Tibial artery (tissue), 4 donors: ENCODE data around the gene POTEF.
"Not testable (repeated sequence)": the region's sequence is repeated elsewhere in the genome, so short reads cannot be mapped to it uniquely, and the experiment has no call there.

Source experiments
- DNase-seq, 2 donors: peaks; one replicate each; pipeline ENCODE4 v3.0.0-alpha.2; 2019
- H3K27ac ChIP-seq, 2 donors: fragments of 200-600 bp; sonication (generic) in 1 of 2; 1 replicate in 1 of 2; 2 replicates in 1 of 2; pipeline ENCODE4 v1.5.1; 2018 to 2019; ENCODE audit warnings: mild to moderate bottlenecking in 1 of 2
- H3K27me3 ChIP-seq, 2 donors: fragments of 200-600 bp; sonication (generic) in 1 of 2; one replicate each; pipeline versions ENCODE4 v1.5.1 to v1.6.0; 2016 to 2019
- H3K36me3 ChIP-seq, 3 donors: fragments of 200-600 bp; sonication (generic) in 2 of 3; one replicate each; pipeline ENCODE4 v1.5.1; 2016 to 2019; ENCODE audit warnings: mild to moderate bottlenecking in 2 of 3
- H3K4me1 ChIP-seq, 4 donors: fragments of 200-600 bp; sonication (generic) in 2 of 4; 1 replicate in 3 of 4; 2 replicates in 1 of 4; pipeline ENCODE4 v1.5.1; 2016 to 2019
- H3K4me3 ChIP-seq, 2 donors: fragments of 200-600 bp; sonication (generic) in 1 of 2; 1 replicate in 1 of 2; 2 replicates in 1 of 2; pipeline ENCODE4 v1.5.1; 2018 to 2019; ENCODE audit warnings: mild to moderate bottlenecking in 2 of 2
- H3K9me3 ChIP-seq, 3 donors: fragments of 200-600 bp; sonication (generic) in 1 of 3; one replicate each; pipeline ENCODE4 v1.5.1; 2016 to 2019
- CTCF ChIP-seq, 2 experiments: fragments of 200-600 bp in 1 of 2; fragments of 450-650 bp in 1 of 2; IDR thresholded peaks; one replicate each; pipeline ENCODE4 v1.5.1; 2017 to 2019; ENCODE audit warnings: antibody characterized with exemption in 2 of 2, mild to moderate bottlenecking in 1 of 2, moderate library complexity in 1 of 2
- intact Hi-C: fragments of 100-400 bp; cut with DNase I; formaldehyde crosslinking; loops from one replicate; pipeline ENCODE4 v1.15.0; 2023; ENCODE audit warnings: low total_unique reads

POTEF gene

GRCh38 chr2:130154773-130155765 lies 26.0 kb upstream of the POTEF start:
- H3K27me3 ChIP-seq: no peaks in the 10 kb centered on the region
- no peak overlapping the region for H3K27ac ChIP-seq
- intact Hi-C loops: no loop called here
- no peak for TF ChIP-seq CTCF (IDR thresholded peaks at IDR 0.05)
- no peak for DNase-seq
- H3K4me1 ChIP-seq: no peaks in the 10 kb centered on the region
- H3K9me3 ChIP-seq: no peaks in the 10 kb centered on the region
- no peak overlapping the region for H3K4me3 ChIP-seq
- peaks cover 29 to 79% (median 54%) of the 10 kb centered on the region in 3 donors for H3K36me3 ChIP-seq

DNA sequence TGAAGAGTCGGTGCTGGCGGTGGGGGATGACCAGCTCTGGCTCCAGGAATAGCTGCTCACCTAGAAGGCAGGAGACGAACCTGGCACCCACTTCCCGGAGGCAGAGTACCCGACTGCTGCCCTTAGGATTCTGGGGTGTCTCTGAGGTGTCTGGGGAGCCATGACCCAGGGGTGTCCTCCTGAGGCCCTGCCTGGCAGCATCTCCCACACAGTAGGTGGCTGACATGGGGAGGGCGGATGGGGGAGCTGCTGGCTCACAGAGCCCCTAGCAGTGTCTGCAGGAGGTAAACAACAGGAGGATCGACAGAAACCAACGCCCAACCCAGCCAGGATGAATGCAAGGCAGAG lies 25.4 kb upstream of the POTEF start:
- H3K27ac ChIP-seq, H3K4me3 ChIP-seq, intact Hi-C loops, H3K4me1 ChIP-seq, H3K9me3 ChIP-seq, DNase-seq, H3K27me3 ChIP-seq: not testable (repeated sequence)
- peaks cover 25 to 72% (median 49%) of the 10 kb centered on the region in 3 donors for H3K36me3 ChIP-seq

DNA sequence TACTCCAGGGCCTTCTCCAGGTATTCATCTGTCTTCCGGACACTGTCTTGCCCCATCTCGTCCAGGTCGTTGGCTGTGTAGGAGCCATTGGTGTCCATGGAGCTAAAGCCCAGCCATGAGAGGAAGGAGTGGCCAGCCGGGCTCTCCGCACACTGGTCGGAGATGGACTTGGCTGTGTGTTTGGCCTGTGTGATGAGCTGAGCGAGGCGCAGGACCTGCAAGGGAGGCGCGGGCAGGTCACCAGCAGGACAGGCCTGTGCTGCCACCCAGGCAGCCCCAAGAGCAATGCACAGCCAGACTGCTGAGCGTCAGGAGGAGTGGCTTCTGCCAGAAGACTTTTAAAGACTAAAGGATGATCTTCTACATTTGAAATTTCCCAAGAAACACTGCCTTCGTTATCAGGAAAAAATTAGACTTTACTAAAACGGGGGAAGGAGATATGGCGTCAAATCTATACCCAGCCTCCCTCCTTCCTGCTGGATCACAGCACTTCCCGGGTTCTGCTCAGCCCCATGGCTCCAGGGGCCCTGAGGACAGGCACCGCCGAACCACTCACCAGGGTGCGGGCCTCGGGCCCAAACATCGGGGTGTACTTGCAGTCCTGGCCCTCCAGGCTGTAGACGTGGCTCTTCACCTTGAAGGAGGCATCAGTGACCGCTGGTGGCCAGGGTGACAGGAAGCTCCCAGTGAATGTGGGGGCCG lies 24.9 kb upstream of the POTEF start:
- intact Hi-C loops, H3K9me3 ChIP-seq, H3K4me3 ChIP-seq, H3K27me3 ChIP-seq, H3K4me1 ChIP-seq, DNase-seq, H3K27ac ChIP-seq: not testable (repeated sequence)
- H3K36me3 ChIP-seq: peaks cover 25 to 67% (median 44%) of the 10 kb centered on the region in 3 donors

DNA sequence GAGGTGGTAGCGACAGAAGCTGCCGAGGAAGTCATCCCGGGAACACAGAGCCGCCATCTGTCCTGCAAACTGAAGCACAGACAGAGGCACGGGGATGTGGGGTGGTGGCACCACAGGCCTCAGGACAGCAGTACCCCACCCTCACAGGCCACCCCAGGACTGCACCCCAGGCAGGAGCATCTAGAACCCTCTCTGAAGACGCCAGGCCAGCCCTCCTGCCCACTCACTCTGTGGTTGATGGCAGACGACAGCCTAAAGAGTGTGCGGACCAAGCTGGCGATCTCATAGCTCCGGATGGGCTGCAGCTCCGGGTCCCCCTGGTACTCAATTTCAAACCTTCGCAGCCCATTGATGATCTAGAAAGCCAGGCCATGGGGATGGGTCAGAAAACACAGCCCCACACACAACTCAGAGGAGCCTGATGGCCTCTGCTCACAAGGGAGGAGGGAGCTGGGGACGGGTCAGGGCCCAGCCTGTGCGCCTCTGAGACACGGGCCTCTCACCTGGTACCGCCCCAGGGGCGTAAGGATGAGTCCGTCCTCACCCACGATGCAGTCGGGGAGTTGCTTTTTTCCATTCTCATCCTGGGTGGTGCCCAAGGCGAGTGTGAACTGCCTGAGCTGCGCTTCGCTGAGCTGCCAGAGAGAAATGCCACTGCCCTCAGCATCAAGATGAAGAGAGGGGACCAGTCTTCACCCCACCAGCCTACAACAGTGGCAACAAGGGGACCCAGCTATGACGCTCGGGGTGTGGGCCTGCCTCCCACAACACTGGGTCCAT lies 24.0 kb upstream of the POTEF start:
- no peak for TF ChIP-seq CTCF (IDR thresholded peaks at IDR 0.05)
- Histone ChIP-seq H3K4me1 (no peaks in the 10 kb centered on the region), H3K36me3 (peaks cover 25 to 59% (median 39%) of the 10 kb centered on the region in 3 donors), H3K27me3 (no peaks in the 10 kb centered on the region), H3K9me3 (no peaks in the 10 kb centered on the region), H3K4me3 (no peak overlapping the region), H3K27ac (no peak overlapping the region)
- no peak for DNase-seq
- intact Hi-C loops: no loop called here

GRCh38 chr2:130152136-130152815 lies 23.3 kb upstream of the POTEF start:
- H3K27me3 ChIP-seq, H3K9me3 ChIP-seq, H3K27ac ChIP-seq, intact Hi-C loops, DNase-seq, H3K4me3 ChIP-seq, H3K4me1 ChIP-seq: not testable (repeated sequence)
- peaks cover 25 to 51% (median 35%) of the 10 kb centered on the region in 3 donors for H3K36me3 ChIP-seq

GRCh38 chr2:130151145-130151512 lies 22.1 kb upstream of the POTEF start:
- H3K27ac ChIP-seq, intact Hi-C loops, H3K4me3 ChIP-seq, H3K9me3 ChIP-seq, H3K27me3 ChIP-seq, DNase-seq, H3K4me1 ChIP-seq: not testable (repeated sequence)
- H3K36me3 ChIP-seq: peaks cover 25 to 45% (median 34%) of the 10 kb centered on the region in 3 donors
